HG03097 (cell line): ENCODE data around the gene FAM76A.
"Not testable (repeated sequence)": the region's sequence is repeated elsewhere in the genome, so short reads cannot be mapped to it uniquely, and the experiment has no call there.

Experiments
- ATAC-seq: cut with Tn5 transposase; IDR thresholded peaks from one replicate; pipeline ENCODE4 v1.9.1; 2021; ENCODE audit not compliant: unreplicated experiment, low FRiP score

Gene FAM76A

DNA sequence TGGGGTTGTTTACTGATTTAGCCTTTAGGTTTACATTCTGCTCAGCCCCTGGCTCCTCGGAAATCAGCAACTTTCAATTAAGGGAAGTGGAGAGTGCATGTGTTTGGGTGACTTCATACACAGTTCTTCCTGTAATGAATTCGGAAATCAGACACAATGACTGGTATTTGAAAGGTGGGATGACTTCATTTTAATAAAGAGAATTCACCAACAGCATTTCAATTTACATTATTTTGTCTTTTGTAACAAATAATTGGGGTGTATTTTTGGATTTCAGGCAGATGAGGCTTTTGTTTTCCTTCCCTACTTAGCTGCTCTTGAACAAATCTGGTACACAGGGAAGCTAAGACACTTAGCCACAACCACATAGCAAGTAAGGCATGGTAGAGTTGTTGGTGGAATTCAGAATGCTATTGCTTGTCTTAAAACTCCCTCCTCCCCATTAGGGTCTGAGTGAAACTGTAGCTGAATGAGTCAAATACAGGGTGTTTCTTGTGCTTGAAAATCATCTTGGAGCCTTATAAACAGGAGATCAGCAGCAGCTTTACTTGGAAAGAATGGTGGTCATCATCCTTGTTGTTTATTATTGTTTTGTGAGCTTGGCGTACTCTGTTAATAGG, 48.2 kb downstream of the FAM76A start:
- no peak for ATAC-seq

DNA sequence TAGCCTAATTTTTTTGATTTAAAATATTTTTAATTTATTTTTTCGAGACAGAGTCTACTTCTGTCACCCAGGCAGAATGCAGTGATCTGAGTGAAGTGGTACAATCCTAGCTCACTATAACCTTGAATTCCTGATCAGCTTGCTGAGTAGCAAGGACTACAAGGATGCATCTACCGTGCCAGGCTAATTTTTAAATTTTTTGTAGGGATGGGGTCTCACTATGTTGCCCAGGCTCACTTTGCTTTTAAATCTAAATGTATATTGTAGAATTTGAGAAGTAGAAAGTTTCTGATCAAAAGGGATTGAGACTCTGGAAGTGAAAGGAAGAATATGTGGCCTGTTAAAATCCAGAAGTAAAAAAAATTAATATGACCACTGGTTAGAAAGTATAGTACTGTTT, 48.9 kb downstream of the FAM76A start:
- no peak for ATAC-seq

DNA sequence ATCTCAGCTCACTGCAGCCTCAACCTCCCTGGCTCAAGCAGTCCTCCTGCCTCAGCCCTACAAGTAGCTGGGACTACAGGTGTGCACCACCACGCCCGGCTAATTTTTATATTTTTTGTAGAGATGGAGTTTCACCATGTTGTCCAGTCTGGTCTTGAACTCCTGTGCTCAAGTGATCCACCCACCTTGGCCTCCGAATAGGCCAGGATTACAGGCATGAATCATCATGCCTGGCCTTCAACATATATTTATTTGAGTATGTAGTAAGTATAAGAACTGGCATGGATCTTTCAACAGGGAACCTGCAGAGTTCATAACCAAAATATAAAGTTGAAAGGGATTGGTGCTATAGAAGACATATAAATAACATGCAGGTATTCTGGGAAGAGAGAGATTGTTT, 49.6 kb downstream of the FAM76A start:
- ATAC-seq, result not testable (repeated sequence)

DNA sequence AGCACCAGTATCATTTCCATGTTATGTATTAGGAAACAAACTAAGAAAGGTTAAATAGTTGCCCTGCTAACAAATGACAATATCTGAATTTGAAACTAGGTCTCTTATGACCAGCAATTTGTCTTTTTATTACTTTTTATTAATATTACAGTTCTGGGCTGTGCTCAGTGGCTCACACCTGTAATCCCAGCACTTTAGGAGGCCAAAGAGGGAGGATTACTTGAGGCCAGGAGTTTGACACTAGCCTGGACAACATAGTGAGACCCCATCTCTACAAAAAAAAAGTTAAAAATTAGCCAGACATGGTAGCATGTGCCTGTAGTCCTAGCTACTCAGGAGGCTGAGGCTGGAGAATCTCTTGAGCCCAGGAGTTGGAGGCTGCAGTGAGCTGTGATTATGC, 50.5 kb downstream of the FAM76A start:
- ATAC-seq, result not testable (repeated sequence)

DNA sequence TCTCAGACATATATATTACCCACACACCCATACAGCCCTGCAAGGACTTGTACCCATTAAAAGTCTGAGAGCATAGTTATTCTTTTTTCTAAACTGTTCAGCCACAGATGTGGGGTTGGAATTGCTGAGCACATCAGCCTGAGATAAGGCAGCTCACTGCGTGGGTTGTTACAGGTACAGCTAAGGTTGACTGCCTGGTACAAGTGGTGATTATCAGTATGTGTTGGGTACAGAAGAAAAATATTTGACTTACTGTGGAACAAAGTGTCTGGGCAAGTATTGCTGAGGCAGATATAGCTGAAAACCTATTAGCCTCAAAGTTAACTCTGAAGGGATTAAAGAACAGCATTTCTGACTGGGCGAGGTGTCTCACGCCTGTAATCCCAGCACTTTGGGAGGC, 52.3 kb downstream of the FAM76A start:
- no peak for ATAC-seq

DNA sequence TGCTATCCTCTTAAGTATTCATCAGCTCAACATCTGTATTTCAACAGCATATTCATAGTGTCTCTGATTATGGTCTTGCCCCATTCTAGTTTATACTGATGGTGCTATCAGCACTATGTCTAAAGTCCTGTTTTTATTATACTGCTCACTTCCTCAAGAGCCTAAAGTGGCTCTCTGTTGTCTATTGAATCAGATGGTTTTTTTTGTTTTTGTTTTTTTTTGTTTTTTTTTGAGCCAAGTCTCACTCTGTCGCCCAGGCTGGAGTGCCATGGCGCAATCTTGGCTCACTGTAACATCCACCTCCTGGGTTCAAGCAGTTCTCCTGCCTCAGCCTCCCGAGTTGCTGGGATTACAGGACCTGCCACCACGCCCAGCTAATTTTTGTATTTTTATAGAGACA, 53.4 kb downstream of the FAM76A start:
- no peak for ATAC-seq

DNA sequence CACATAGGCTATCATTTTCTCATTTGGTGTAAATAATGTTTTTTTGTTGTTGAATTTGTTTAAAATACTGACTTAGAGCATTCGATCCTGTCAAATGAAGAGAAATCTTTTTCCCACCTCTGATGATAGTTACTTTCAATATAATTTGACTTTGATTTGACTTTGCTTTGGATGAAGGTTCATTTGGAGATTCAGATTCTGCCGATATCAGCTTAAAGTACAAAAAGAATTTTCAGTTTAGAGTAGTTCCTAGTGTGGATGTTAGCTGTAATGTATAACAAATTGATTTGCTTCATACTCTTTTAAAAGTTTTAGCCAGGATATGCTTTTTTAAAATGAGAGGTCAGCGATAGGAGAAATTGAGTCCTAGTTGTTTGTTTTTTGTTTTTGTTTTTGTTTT, 57.2 kb downstream of the FAM76A start:
- no peak for ATAC-seq

DNA sequence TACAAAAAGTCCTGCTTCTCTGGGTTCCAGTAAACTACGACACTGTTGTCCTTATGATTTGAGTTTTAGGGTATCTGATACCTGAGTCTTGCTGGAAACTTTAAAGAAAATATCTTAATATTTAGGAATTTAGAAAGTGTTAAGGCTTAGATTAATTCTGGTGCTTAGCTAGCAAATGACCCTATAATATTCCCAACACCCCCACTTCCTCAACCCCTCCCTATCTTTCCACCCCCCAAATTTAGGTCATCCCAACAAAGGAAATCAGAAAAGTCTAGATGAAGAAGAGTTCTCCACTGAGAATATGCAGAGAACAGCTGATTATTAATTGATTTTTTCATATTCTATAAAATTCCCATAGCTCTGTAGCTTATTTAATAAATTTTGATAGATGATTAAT, 58.9 kb downstream of the FAM76A start:
- no peak for ATAC-seq

DNA sequence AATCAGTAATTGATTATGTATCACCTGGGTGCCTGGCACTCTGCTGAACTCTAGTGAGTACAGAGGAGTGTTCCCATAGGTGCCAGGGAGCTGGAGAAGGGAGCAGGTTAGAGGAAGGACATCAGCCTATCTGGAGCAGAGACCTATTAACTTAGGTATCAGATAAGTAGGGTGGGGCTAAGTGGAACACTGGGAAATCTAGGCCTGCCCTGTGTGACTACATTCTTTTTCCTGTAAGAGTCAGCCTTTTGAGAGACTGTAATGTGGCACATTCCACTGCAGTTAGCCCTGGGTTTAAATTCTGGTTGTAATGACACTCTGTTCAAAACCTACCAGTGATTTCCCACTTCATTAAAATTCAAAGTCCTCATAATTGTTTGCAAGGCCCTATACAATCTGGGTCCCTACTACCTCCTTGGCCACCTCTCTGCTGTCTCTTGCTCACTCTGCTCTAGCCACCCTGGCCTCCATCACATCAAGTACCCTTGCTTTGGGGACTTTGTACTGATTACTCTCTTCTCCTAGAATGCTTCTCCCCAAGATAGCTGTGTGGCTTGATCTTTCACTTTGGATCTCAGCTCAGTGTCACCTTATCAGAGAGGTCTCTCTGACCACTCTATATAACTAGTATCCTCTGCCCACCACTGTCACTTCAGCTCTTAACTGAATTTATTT, 60.2 kb downstream of the FAM76A start:
- ATAC-seq, result no peak

DNA sequence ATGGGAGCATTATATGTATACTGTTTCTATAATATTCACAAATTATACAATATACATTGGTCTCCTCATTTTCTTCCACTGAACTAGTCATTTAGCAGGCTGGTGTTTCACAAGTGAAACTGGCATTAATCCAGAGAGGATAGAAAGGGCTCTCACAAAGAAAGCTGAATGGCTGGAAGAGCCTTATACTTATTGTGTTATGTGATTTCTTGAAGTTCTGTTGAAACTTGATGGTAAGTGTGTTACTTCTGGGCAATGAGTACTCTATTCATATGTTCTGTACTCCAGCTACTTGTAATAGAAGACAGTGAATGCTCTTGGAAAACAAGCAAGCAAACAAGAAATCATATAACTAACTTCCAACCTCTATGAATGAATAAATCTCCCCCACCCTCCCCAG, 62.1 kb downstream of the FAM76A start:
- no peak for ATAC-seq

DNA sequence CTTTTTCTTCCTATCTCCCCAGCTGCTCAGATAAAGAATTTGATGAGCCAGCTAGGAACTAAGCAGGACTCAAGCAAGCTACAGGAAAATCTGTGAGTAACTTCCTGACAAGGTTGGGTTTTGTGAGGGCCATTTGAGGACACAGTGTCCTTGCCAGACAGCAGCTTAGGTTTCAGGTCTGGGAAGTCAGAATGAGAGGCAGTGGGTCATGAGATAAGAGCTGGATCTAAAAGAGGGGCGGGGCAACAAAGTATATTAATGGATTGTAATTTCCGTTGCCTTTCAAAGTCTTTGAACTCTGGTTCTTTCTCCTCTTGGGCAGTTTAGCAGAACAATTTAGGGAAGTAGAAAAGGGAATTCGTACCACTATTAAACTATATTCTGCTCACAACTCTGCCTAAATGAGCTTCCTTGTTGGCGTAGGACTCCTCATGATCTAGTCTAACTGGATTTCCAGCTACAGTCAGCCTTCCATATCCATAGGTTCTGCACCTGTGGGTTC, 63.8 kb downstream of the FAM76A start:
- no peak for ATAC-seq

DNA sequence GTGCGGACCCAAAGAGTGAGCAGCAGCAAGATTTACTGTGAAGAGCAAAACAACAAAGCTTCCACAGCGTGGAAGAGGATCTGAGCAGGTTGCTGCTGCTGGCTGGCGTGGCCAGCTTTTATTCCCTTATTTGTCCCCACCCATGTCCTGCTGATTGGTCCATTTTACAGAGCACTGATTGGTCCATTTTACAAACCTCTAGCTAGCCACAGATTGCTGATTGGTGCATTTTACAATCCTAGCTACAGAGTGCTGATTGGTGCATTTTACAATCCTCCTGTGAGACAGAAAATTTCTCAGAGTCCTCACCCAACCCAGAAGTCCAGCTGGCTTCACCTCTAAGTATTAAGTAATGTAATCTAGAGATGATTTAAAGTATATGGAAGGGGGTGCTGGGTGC, 64.5 kb downstream of the FAM76A start:
- not testable (repeated sequence) for ATAC-seq

DNA sequence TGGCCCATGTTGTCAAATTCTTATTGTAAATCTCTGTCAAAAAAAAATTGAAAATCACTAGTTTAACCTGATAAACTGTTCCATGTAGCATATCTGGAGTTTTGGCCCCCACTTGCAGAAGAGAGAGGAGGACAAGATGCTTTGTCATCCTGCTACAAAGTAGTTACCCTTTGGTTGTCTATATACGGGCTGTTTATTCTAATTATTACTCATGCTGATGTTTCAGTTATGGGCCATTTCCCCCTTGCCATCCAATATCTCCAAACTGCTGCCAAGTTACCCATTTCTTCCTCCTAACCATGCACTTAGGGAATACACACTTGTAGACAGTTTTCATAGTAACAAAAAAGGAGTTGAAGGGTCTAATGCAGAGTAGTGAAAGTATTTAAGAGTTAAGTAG, 69.8 kb downstream of the FAM76A start:
- no peak for ATAC-seq

DNA sequence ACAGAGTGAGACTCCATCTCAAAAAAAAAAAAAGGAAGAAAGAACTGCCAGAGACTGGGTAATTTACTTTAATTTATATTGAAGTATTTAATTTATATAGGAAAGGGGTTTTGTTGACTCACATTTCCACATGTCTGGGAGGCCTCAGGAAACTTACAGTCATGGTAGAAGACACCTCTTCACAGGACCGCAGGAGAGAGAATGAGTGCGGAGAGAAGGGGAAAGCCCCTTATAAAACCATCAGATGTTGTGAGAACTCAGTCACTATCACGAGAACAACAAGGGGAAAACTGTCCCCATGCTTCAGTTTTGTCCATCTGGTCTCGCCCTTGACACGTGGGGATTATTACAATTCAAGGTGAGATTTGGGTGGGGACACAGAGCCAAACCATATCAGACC, 79.0 kb downstream of the FAM76A start:
- no peak for ATAC-seq

DNA sequence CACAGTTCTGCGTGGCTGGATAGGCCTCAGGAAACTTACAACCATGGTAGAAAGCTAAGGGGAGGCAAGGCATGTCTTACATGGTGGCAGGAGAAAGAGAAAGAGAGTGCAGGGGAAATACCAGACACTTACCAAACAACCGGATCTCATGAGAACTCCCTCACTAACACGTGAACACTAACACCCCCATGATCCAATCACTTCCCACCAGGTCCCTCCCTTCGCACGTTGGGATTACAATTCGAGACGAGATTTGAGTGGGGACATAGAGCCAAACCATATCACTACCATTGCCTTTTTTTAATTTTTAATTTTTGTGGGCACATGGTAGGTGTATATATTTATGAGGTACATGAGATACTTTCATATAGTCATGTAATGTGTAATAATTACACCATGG, 81.0 kb downstream of the FAM76A start:
- ATAC-seq, result no peak

DNA sequence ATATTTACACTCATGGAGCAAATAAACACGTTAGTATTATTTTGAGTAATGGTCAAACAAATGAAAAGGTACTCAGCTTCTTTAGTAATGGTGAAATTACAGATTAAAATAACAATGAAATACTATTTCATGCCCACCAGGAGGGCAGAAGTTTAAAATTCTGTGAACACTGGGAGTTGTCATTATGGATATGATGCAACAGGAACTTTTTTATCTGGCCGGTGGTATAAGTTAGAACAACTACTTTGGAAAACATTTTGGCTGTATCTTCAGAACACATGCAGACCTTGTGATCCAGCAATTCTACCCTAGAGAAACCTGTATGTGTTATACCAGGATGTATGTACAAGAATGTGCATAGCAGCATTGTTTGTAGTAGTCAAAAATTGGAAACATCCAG, 81.6 kb downstream of the FAM76A start:
- ATAC-seq, result no peak

DNA sequence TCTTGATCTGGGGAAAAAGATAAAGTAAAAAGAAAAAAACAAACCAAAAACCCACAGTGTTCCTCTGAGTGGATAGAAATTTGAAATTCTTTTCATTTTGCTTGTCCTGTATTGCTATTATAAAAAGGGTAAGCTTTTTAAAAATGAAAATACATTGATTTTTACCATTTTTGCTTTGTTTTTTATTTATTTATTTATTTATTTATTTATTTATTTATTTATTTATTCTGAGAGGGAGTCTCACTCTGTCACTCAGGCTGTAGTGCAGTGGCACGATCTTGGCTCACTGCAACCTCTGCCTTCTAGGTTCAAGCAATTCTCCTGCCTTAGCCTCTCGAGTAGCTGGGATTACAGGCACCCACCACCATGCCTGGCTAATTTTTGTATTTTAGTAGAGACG, 82.4 kb downstream of the FAM76A start:
- ATAC-seq, result not testable (repeated sequence)

DNA sequence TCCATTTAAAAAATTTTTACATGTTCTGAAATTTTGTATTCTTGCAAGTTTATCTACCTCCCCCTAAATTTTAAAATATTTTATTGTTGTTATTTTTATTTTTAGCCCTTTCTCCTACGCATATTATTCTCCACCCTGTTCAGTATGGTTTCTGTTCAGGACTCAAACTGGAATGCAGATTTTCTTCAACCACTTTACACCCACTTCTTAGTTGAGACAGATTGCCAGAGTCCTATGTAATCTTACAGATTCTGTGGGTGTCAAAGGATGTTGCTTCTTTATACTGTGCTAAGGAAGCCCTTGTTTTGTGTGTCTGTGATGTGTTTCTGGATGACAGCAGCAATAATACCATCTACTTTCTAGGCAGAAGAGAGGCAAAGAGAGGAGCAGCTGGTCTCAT, 84.1 kb downstream of the FAM76A start:
- ATAC-seq, result no peak

DNA sequence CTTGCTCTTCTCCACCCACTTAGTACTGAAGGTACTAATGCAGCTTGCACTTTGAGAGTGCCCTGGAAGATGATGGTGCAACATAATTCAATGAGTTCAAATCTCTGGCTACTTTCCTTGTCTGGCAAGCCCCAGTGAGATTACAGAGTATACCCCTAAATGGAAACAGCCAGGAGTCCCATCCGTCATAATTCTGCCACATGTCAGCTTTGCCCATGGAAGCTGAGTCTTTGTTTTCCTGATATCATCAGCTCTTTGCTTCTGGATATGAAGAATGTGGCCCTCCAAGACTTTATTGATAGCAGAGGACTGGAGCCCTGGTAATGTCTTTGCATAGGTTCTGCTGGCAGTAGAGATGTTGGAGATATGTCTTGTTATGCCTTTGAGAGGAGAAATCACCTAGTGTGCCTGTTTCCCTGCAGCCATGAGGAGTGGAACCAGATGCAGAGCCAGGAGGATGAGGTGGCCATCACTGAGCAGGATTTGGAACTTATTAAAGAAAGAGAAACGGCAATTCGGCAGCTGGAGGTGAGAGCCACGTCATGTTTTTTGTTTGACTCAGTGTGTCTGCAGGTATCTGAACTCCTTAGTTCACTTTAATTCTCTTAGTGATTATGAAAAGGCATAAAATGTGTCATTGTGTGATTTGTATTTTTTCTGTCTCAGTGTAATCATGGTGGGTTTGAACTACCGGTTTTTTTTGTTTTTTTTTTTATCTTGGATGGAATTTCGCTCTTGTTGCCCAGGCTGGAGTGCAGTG, 86.2 kb downstream of the FAM76A start:
- no peak for ATAC-seq
